IPS-11a (cell line): ENCODE results near the gene FER1L5.

Experiments used
- H3K4me3 ChIP-seq: one replicate; pipeline ENCODE4 v1.5.1; 2013; ENCODE audit warnings: low read depth, low read length, control low read depth

Gene FER1L5

DNA sequence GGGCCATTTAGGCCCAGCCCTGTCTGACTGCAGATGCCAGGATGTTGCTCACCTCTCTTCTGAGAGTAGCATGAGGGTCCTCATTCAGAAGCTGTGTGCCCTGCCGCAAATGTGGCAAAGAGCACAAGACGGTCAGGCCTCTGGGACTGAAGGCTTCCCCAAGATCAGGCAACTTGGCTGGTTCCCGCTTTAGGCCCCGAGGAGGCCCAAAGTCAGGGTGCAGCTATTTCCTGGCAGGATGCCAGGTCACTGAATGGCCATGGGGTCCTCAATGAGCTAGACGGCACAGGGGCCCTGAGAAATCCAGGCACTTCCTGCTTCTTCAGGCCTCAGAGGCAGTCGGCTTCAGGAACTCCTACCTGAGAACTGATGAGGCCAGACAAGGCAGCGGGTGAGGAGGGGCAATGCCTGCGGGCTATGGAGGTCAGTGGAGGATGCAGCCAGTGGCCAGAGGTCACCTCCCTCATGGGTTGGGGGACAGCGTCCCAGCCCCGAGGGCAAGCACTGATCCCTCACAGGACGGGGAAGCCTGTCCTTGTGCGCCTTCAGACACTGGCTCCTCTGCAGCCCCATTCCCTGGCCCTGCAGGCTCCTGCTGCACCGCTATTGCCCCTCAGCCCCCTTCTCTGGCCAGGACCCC is 52.4 kb downstream of the FER1L5 start:
- no peak overlapping the region for H3K4me3 ChIP-seq

GRCh38 chr2:96695602-96696001 is 53.0 kb downstream of the FER1L5 start:
- H3K4me3 ChIP-seq, result no peak overlapping the region

- H3K4me3 ChIP-seq, result no peak overlapping the region
These were observed 54.9 kb downstream of the FER1L5 start for GRCh38 chr2:96697476-96697875.

GRCh38 chr2:96698221-96698861 is 55.8 kb downstream of the FER1L5 start:
- H3K4me3 ChIP-seq, result no peak overlapping the region

GRCh38 chr2:96699021-96699420 is 56.5 kb downstream of the FER1L5 start:
- H3K4me3 ChIP-seq, result no peak overlapping the region

- no peak overlapping the region for H3K4me3 ChIP-seq
These were observed 57.1 kb downstream of the FER1L5 start for GRCh38 chr2:96699621-96700020.

DNA sequence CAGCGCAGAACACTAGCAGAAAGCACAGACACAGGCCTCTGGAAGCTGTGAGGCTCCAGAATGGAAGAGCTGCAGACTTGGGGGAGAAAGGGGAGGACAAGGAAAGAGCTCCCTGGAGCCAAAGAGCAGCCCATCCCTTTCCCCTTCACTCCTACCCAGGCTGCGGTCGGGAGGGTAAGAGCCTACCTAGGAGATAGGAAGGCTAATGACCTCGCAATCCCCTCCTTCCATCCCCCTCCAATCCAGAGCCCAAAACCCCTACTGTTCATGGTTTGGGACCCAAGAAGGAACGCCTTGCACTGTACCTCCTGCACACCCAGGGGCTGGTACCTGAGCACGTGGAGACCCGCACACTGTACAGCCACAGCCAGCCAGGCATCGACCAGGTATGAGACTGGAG is 57.5 kb downstream of the FER1L5 start:
- no peak overlapping the region for H3K4me3 ChIP-seq

DNA sequence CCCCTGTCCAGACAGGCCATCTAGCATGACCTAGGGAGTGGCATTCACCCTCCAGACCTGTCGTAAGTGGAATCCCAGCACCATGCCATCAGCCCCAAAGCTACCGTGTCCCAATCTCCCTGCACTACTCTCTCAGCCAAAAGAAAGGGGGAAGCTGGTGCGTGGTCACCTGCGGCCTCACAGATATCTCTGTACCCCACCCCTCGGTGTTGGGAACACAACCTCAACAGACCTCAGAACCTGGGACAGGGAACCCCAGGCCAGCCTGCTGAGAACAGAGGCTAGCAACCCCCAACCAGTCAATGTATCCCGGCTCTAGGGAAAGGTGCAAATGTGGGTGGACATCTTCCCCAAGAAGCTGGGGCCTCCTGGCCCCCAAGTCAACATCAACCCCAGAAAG is 59.1 kb downstream of the FER1L5 start:
- H3K4me3 ChIP-seq, result no peak overlapping the region

GRCh38 chr2:96702098-96702785 is 59.7 kb downstream of the FER1L5 start:
- no peak overlapping the region for H3K4me3 ChIP-seq

DNA sequence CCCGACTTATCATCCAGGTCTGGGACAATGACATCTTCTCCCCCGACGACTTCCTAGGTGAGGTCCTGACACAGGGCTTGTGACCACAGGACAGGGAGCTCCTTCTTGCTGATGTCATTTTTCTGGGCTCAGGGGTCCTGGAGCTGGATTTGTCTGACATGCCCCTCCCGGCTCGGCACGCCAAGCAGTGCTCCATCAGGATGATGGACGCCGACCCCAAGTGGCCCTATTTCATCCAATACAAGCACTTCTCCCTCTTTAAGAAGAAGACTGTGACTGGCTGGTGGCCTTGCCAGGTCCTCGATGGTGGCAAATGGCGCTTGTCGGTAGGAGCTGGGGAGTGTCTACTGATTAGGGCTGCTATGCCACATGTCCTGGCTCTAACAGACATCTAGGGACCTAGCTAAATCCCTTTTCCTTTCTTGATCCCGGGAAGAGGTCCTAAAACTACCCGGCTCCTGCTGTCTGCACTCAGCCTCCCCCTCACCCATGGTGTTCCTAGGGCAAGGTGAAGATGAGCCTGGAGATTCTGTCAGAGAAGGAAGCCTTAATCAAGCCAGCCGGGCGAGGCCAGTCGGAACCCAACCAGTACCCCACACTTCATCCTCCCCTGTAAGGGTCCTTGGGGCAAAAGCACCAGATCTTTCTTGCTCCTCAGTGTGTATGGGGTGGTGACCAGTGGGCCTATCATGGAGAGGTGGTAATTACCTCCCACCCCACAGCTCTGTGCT is 60.6 kb downstream of the FER1L5 start:
- H3K4me3 ChIP-seq, result no peak overlapping the region

DNA sequence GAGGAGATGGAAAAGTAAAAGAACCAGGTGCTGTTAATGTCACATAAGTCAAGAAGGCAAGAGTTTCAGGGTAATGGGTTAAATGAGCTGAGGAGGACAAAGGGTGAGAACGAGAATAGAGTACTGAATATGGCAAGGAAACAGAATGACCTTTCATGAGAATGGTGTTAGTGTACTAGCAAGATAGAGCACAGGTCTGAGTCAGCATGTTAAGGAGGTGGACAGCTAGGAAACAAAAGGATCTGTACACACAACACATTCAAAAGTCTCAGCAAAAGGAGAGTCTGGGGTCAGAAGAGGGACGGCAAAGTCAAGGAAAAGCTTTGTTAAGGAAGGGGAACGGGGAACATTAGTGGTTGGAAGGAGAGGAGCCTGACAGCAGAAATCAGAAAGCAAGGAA is 68.4 kb downstream of the FER1L5 start:
- H3K4me3 ChIP-seq, result no peak overlapping the region

- no peak overlapping the region for H3K4me3 ChIP-seq
These were observed 73.1 kb downstream of the FER1L5 start for GRCh38 chr2:96715658-96716057.

GRCh38 chr2:96716388-96716787 is 73.8 kb downstream of the FER1L5 start:
- H3K4me3 ChIP-seq, result no peak overlapping the region

DNA sequence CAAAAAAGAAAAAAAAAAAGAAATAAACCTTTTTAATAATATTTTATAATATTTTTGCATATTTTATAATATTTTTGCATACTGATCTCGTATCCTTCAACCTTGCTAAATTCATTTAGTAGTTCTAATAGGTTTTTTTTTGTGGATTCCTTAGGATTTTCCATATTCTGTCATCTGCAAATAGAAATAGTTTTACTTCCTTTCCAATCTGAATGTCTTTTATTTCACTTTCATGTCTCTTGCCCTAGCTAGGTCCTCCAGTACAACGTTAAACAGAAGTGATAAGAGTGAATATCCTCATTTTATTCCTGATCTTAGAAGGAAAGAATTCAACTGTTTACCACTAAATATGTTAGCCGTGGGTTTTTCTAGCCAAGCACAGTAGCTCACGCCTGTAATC is 83.6 kb downstream of the FER1L5 start:
- H3K4me3 ChIP-seq, result no peak overlapping the region

DNA sequence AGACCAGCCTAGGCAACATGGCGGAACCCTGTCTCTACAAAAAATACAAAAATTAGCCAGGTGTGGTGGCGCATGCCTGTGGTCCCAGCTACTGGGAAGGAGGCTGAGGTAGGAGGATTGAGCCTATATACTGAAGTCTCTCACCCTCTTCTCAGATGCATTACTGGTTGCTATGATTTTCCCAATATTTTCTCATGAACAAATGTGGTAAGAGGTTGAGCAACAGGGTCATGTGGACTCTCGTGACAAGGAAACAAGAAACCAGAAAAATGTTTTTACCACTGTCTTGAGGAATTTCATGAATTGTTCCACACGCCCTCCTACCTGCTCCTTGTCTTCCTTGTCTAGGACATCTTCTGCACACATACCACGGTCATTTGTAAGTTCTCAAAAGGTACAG is 84.9 kb downstream of the FER1L5 start:
- H3K4me3 ChIP-seq, result no peak overlapping the region

DNA sequence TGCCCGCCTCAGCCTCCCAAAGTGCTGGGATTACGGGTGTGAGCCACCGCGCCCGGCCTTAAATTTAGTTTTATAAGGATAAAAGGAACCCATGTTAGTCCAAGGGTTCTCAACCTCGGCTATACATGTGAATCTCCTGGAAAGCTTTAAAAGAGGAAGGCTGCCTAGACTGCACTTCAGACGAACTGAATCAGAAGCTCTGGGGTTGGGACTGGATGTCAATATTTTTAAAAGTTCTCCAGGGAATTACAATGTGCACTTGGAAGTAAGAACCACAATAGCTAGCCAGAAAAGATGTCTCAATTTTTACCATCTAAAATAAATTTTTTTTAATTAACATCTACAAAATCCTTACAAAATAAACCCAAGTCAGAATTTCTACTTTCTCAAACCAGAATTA is 87.2 kb downstream of the FER1L5 start:
- H3K4me3 ChIP-seq, result no peak overlapping the region

GRCh38 chr2:96730212-96730611 is 87.6 kb downstream of the FER1L5 start:
- H3K4me3 ChIP-seq, result no peak overlapping the region

DNA sequence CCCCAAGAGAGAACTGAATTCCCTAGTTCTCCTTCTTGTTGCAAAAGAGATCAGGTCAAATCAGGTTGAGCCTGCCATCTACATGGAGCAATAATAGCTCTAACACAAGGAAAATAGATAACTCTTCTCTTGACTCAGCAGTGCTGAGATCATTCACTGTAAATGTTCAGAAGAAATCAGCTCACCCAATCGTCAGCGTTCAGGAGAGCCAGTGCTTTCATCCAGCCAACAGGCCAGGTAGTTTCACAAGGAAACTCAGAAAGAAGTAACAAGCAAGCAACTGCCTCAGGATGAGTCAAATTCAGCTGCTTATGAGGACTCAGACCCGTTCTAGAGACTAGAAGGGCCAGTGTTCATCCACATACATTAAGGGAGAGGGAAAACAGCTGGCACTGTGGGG is 91.4 kb downstream of the FER1L5 start:
- no peak overlapping the region for H3K4me3 ChIP-seq

- no peak overlapping the region for H3K4me3 ChIP-seq
These were observed 92.5 kb downstream of the FER1L5 start for GRCh38 chr2:96734880-96735583.

GRCh38 chr2:96737251-96737650 is 94.7 kb downstream of the FER1L5 start:
- no peak overlapping the region for H3K4me3 ChIP-seq

DNA sequence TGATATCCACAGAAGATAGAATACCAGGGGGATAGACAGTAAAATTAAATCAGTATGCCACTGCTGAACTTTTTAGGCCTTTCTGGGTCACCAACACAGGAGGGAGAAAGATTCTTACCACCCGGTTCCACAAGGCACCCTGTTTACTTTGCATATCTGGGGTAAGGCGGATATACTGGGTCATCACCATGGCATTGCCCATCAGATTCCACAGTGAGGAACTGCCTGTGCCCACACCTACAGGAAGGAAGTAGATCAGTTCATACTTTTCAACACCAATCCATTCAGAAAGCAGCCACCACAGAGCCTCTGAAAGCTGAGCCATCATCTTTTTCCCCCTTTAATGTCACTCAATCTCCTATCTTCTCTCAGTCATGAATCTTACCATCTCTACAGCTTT is 95.3 kb downstream of the FER1L5 start:
- no peak overlapping the region for H3K4me3 ChIP-seq
